HepG2 (cell line): Measurements from ENCODE around the gene FASTK. TPM values are rescaled to one million over a fixed set of nuclear protein-coding genes. Genes with fewer than 3 reads are reported as not detected.

Experiments used
- FLYWCH1 ChIP-seq: sonication (generic); formaldehyde crosslinking; IDR thresholded peaks from 2 replicates; pipeline ENCODE4 v1.8.1; 2023; ENCODE audit warnings: mild to moderate bottlenecking, missing genetic modification reagents
- FOXC1 ChIP-seq: sonication (generic); formaldehyde crosslinking; IDR thresholded peaks from 2 replicates; pipeline ENCODE4 v1.8.0; 2022; ENCODE audit warnings: mild to moderate bottlenecking, missing genetic modification reagents, borderline replicate concordance
- GABPB1 ChIP-seq: IDR thresholded peaks from 2 replicates; pipeline ENCODE4 v1.6.1; 2016; ENCODE audit warnings: mild to moderate bottlenecking, missing genetic modification reagents, moderate library complexity, missing compliant biosample characterization
- SMYD3 ChIP-seq: sonication (generic); formaldehyde crosslinking; IDR thresholded peaks from 2 replicates; pipeline ENCODE4 v1.8.1; 2023; ENCODE audit warnings: mild to moderate bottlenecking, missing genetic modification reagents
- ZNF75D ChIP-seq: sonication (generic); formaldehyde crosslinking; IDR thresholded peaks from 2 replicates; pipeline ENCODE4 v1.8.1; 2023; ENCODE audit warnings: missing genetic modification reagents, mild to moderate bottlenecking, borderline replicate concordance
- ZSCAN31 ChIP-seq: sonication (generic); formaldehyde crosslinking; IDR thresholded peaks from 2 replicates; pipeline ENCODE4 v1.5.0; 2020; ENCODE audit warnings: low read depth, mild to moderate bottlenecking, missing genetic modification reagents
- polyA plus RNA-seq, 8 experiments: library from polyadenylated mRNA; depleted of rRNA in 3 of 8; stranded (reverse) in 7 of 8; unstranded in 1 of 8; fragments of >200 nt; fragmentation: Illumina TruSeq in 4 of 8; extraction: Trizol in 4 of 8; gene quantifications; 2 replicates each; pipeline versions ENCODE4 v1.2.1 to v1.2.3, GENCODE V29; 2011 to 2016; ENCODE audit warnings: low read depth in 4 of 8, missing spikeins in 1 of 8, mixed read lengths in 1 of 8; ENCODE audit not compliant: insufficient read depth in 1 of 8
- total RNA-seq, 5 experiments: library from RNA; depleted of rRNA; stranded (reverse); fragments of >200 nt; fragmentation: Illumina TruSeq; extraction: Trizol; gene quantifications; 2 replicates each; pipeline ENCODE4 v1.2.3, GENCODE V29; 2016; ENCODE audit warnings: low read depth in 1 of 5
- TF ChIP-seq, protein P1 (sequence below): sonication (generic); formaldehyde crosslinking; IDR thresholded peaks from one replicate; pipeline ENCODE4 v1.5.1; 2020; ENCODE audit warnings: mild to moderate bottlenecking, missing genetic modification reagents; ENCODE audit errors: not compliant biosample characterization
- TF ChIP-seq, protein P2 (sequence below): IDR thresholded peaks from 2 replicates; pipeline ENCODE4 v1.6.1; 2016; ENCODE audit warnings: missing biosample characterization, missing genetic modification reagents, low read depth
- TF ChIP-seq, protein P3 (sequence below): sonication (generic); formaldehyde crosslinking; IDR thresholded peaks from 2 replicates; pipeline ENCODE4 v1.4.0; 2020; ENCODE audit warnings: low read depth, missing genetic modification reagents
- TF ChIP-seq, protein P4 (sequence below): sonication (generic); formaldehyde crosslinking; IDR thresholded peaks from 2 replicates; pipeline ENCODE4 v1.9.0; 2022; ENCODE audit warnings: missing genetic modification reagents, mild to moderate bottlenecking, borderline replicate concordance

The FASTK gene
- total and polyA plus RNA-seq, 2 of the 13 experiments (the other 11 are each of a cell fraction or from before 2014, with no cell fraction given), result 52.9 to 55.7 TPM

DNA sequence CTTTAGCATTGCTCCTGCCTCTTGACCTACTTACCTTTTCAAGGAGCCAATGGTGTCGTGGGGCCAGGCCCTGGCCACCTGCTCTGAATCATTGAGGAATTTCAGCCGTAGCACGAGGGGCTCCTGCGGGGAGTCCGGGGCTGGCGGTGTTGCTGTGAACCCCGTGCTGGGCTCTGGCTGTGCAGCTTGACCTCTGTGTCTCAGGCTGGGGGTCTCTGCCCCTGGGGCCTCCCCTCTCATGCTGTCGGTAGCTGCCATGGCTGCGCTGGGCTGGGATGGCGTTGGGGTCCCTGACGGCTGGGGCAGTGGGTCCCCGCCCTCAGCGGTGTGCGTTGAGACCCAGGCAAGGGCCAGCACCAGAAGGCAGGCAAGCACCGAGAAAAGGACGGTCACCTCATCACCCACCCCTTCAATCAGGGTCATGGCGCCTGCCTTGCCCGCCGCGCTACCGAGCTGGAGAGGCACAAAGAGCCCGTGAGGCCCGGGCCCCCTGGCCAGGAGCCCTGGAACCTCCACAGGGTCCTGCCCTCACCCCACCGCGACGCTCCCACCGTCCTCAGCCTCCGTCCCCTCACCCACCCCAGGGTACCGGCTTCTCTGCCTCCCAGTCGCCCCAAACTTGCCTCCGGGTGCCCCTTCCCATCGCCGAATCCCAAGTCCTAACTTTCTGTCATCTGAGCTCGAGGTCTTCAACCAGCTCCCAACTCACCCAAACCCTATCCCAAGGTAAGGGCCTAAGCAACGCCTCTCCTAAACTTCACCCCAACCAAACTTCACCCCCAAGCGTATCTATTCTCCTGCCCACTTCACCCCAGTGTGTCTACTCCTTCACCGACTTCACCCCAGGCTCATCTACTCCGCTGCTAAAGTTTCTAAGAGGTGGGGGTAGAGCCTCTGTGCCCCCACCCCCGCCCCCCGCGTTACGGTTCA is 1.8 kb upstream of the FASTK start (continued):
- TF ChIP-seq, protein P1, sequence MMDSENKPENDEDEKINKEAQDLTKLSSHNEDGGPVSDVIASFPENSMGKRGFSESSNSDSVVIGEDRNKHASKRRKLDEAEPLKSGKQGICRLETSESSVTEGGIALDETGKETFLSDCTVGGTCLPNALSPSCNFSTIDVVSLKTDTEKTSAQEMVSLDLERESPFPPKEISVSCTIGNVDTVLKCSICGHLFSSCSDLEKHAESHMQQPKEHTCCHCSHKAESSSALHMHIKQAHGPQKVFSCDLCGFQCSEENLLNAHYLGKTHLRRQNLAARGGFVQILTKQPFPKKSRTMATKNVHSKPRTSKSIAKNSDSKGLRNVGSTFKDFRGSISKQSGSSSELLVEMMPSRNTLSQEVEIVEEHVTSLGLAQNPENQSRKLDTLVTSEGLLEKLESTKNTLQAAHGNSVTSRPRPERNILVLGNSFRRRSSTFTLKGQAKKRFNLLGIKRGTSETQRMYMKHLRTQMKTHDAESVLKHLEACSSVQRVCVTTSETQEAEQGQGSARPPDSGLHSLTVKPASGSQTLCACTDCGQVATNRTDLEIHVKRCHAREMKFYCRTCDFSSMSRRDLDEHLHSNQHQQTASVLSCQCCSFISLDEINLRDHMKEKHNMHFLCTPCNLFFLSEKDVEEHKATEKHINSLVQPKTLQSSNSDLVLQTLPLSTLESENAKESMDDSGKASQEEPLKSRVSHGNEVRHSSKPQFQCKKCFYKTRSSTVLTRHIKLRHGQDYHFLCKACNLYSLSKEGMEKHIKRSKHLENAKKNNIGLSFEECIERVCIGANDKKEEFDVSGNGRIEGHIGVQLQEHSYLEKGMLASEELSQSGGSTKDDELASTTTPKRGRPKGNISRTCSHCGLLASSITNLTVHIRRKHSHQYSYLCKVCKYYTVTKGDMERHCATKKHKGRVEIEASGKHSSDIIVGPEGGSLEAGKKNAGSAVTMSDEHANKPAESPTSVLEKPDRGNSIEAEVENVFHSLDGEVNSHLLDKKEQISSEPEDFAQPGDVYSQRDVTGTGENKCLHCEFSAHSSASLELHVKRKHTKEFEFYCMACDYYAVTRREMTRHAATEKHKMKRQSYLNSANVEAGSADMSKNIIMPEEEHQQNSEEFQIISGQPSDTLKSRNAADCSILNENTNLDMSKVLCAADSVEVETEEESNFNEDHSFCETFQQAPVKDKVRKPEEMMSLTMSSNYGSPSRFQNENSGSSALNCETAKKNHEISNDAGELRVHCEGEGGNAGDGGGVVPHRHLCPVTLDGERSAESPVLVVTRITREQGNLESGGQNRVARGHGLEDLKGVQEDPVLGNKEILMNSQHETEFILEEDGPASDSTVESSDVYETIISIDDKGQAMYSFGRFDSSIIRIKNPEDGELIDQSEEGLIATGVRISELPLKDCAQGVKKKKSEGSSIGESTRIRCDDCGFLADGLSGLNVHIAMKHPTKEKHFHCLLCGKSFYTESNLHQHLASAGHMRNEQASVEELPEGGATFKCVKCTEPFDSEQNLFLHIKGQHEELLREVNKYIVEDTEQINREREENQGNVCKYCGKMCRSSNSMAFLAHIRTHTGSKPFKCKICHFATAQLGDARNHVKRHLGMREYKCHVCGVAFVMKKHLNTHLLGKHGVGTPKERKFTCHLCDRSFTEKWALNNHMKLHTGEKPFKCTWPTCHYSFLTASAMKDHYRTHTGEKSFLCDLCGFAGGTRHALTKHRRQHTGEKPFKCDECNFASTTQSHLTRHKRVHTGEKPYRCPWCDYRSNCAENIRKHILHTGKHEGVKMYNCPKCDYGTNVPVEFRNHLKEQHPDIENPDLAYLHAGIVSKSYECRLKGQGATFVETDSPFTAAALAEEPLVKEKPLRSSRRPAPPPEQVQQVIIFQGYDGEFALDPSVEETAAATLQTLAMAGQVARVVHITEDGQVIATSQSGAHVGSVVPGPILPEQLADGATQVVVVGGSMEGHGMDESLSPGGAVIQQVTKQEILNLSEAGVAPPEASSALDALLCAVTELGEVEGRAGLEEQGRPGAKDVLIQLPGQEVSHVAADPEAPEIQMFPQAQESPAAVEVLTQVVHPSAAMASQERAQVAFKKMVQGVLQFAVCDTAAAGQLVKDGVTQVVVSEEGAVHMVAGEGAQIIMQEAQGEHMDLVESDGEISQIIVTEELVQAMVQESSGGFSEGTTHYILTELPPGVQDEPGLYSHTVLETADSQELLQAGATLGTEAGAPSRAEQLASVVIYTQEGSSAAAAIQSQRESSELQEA, result no peak
- TF ChIP-seq FLYWCH1 (CRISPR knock-in tag) (no peak), FOXC1 (peak; percentile 39; the same call in 1 of the 2 replicates), GABPB1 (CRISPR knock-in tag) (0 out of 2 replicates have a peak, but pooled peaks have one; percentile 20), SMYD3 (CRISPR knock-in tag) (no peak), ZSCAN31 (CRISPR knock-in tag) (0 out of 2 replicates have a peak, but pooled peaks have one; percentile 23), ZNF75D (CRISPR knock-in tag) (no peak)
- TF ChIP-seq, protein P2, sequence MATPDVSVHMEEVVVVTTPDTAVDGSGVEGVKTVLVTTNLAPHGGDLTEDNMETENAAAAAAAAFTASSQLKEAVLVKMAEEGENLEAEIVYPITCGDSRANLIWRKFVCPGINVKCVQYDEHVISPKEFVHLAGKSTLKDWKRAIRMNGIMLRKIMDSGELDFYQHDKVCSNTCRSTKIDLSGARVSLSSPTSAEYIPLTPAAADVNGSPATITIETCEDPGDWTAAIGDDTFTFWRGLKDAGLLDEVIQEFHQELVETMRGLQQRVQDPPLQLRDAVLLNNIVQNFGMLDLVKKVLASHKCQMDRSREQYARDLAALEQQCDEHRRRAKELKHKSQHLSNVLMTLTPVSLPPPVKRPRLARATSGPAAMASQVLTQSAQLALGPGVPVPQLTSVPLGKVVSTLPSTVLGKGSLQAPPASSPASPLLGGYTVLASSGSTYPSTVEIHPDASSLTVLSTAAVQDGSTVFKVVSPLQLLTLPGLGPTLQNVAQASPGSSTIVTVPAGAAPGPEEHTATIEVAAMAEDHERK (CRISPR knock-in tag), result no peak
- TF ChIP-seq, protein P3, sequence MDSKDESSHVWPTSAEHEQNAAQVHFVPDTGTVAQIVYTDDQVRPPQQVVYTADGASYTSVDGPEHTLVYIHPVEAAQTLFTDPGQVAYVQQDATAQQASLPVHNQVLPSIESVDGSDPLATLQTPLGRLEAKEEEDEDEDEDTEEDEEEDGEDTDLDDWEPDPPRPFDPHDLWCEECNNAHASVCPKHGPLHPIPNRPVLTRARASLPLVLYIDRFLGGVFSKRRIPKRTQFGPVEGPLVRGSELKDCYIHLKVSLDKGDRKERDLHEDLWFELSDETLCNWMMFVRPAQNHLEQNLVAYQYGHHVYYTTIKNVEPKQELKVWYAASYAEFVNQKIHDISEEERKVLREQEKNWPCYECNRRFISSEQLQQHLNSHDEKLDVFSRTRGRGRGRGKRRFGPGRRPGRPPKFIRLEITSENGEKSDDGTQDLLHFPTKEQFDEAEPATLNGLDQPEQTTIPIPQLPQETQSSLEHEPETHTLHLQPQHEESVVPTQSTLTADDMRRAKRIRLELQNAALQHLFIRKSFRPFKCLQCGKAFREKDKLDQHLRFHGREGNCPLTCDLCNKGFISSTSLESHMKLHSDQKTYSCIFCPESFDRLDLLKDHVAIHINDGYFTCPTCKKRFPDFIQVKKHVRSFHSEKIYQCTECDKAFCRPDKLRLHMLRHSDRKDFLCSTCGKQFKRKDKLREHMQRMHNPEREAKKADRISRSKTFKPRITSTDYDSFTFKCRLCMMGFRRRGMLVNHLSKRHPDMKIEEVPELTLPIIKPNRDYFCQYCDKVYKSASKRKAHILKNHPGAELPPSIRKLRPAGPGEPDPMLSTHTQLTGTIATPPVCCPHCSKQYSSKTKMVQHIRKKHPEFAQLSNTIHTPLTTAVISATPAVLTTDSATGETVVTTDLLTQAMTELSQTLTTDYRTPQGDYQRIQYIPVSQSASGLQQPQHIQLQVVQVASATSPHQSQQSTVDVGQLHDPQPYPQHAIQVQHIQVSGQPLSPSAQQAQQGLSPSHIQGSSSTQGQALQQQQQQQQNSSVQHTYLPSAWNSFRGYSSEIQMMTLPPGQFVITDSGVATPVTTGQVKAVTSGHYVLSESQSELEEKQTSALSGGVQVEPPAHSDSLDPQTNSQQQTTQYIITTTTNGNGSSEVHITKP (CRISPR knock-in tag), result no peak
- TF ChIP-seq, protein P4, sequence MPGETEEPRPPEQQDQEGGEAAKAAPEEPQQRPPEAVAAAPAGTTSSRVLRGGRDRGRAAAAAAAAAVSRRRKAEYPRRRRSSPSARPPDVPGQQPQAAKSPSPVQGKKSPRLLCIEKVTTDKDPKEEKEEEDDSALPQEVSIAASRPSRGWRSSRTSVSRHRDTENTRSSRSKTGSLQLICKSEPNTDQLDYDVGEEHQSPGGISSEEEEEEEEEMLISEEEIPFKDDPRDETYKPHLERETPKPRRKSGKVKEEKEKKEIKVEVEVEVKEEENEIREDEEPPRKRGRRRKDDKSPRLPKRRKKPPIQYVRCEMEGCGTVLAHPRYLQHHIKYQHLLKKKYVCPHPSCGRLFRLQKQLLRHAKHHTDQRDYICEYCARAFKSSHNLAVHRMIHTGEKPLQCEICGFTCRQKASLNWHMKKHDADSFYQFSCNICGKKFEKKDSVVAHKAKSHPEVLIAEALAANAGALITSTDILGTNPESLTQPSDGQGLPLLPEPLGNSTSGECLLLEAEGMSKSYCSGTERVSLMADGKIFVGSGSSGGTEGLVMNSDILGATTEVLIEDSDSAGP (CRISPR knock-in tag), result 0 out of 2 replicates have a peak, but pooled peaks have one; percentile 6
